HepG2 (cell line): ENCODE measurements around the gene PKNOX2. TPM values are rescaled to one million over a fixed set of nuclear protein-coding genes. Genes with fewer than 3 reads are reported as not detected.

Experiments
- ATAC-seq: fragments of 200-7000 bp; cut with Tn5 transposase; 3 replicates; pipeline ENCODE4 v1.9.1; 2020; ENCODE audit warnings: mild to moderate bottlenecking, moderate library complexity
- BruUV-seq: library from RNA; stranded (reverse); fragments of 400-500 nt; replicated peaks from 2 replicates; lab custom pipeline; 2021; lab: Mats Ljungman, UMichigan
- CTCF ChIA-PET: fragments of 300-600 bp; formaldehyde crosslinking; extraction: SDS; loops from one replicate; lab custom pipeline; 2021; ENCODE audit warnings: low total read pairs, inconsistent platforms, low intra/inter-chr PET ratio; lab: Yijun Ruan, JAX
- POLR2A ChIA-PET: fragments of 350-600 bp; sonication (Branson Sonifier 250); formaldehyde crosslinking; loops from one replicate; lab custom pipeline; 2020; ENCODE audit warnings: antibody characterized with exemption, inconsistent platforms; lab: Yijun Ruan, JAX
- DNase-seq: peaks from one replicate; pipeline ENCODE4 v3.0.0-alpha.2; 2015; ENCODE audit warnings: low spot score
- FAIRE-seq: peaks from 3 replicates; lab custom pipeline; 2011; peaks lifted over from hg19 to GRCh38; lab: Jason Lieb, UNC
- H2AFZ ChIP-seq: one replicate; pipeline ENCODE4 v1.6.1; 2011; ENCODE audit warnings: low read length, inconsistent platforms
- H3K27ac ChIP-seq: fragments of 300-600 bp; 3 replicates; pipeline ENCODE4 v1.8.0; 2011; ENCODE audit warnings: mixed run types, mild to moderate bottlenecking, mixed read lengths, low read length, inconsistent platforms; ENCODE audit not compliant: insufficient read depth; ENCODE audit errors: extremely low read length
- H3K27me3 ChIP-seq, 2 experiments: fragments of 200-600 bp in 1 of 2; 2 replicates in 1 of 2; 3 replicates in 1 of 2; pipeline versions ENCODE4 v1.6.0 to v1.8.0; 2011; ENCODE audit warnings: low read length in 2 of 2, mild to moderate bottlenecking in 2 of 2, moderate library complexity in 2 of 2, inconsistent platforms in 1 of 2; ENCODE audit not compliant: insufficient read depth in 2 of 2, control insufficient read depth in 1 of 2
- H3K36me3 ChIP-seq, 2 experiments: fragments of 200-600 bp in 1 of 2; replicated peaks in 1 of 2; 2 replicates in 1 of 2; 3 replicates in 1 of 2; pipeline versions ENCODE4 v1.5.1 to v1.8.0; 2011; ENCODE audit warnings: low read length in 2 of 2, inconsistent platforms in 1 of 2; ENCODE audit not compliant: insufficient read depth in 2 of 2, control insufficient read depth in 1 of 2
- H3K4me1 ChIP-seq: 2 replicates; pipeline ENCODE4 v1.5.1; 2012; ENCODE audit warnings: low read length, inconsistent platforms; ENCODE audit not compliant: insufficient read depth
- H3K4me2 ChIP-seq: 2 replicates; pipeline ENCODE4 v1.6.0; 2011; ENCODE audit warnings: low read depth, low read length, inconsistent platforms
- H3K4me3 ChIP-seq, 3 experiments: fragments of 200-600 bp in 1 of 3; sonication (generic), shearing (Covaris generic) in 1 of 3; replicated peaks in 1 of 3; 2 replicates each; pipeline ENCODE4 v1.5.1; 2011 to 2016; ENCODE audit warnings: low read length in 3 of 3, inconsistent platforms in 2 of 3, low read depth in 2 of 3, mild to moderate bottlenecking in 2 of 3, control low read depth in 1 of 3, mixed read lengths in 1 of 3; ENCODE audit not compliant: insufficient read depth in 1 of 3
- H3K79me2 ChIP-seq: one replicate; pipeline ENCODE4 v1.6.1; 2011; ENCODE audit warnings: low read length, inconsistent platforms; ENCODE audit not compliant: insufficient read depth
- H3K9ac ChIP-seq: 2 replicates; pipeline ENCODE4 v1.6.0; 2011; ENCODE audit warnings: mild to moderate bottlenecking, low read depth, low read length, inconsistent platforms; ENCODE audit not compliant: insufficient read depth
- H3K9me3 ChIP-seq: 2 replicates; pipeline ENCODE4 v1.5.1; 2012; ENCODE audit warnings: mild to moderate bottlenecking, low read length
- H4K20me1 ChIP-seq: 2 replicates; pipeline ENCODE4 v1.6.0; 2011; ENCODE audit warnings: inconsistent platforms, mild to moderate bottlenecking, low read length, moderate library complexity; ENCODE audit not compliant: insufficient read depth
- DMAP1 ChIP-seq: IDR thresholded peaks from 2 replicates; pipeline ENCODE4 v1.6.1; 2016
- PHF21A ChIP-seq: sonication (generic); formaldehyde crosslinking; IDR thresholded peaks from 2 replicates; pipeline ENCODE4 v1.5.0; 2020; ENCODE audit warnings: mild to moderate bottlenecking, missing genetic modification reagents
- TCF7 ChIP-seq: sonication (generic); IDR thresholded peaks from 2 replicates; pipeline ENCODE4 v1.6.1; 2016; ENCODE audit warnings: antibody characterized with exemption, low read depth
- YEATS4 ChIP-seq: sonication (generic); formaldehyde crosslinking; IDR thresholded peaks from 2 replicates; pipeline ENCODE4 v1.4.0; 2020; ENCODE audit warnings: missing genetic modification reagents, borderline replicate concordance
- ZNF274 ChIP-seq: sonication (generic); formaldehyde crosslinking; IDR thresholded peaks from 2 replicates; pipeline ENCODE4 v1.5.1; 2020; ENCODE audit warnings: mild to moderate bottlenecking, missing genetic modification reagents
- ZNF572 ChIP-seq: sonication (generic); formaldehyde crosslinking; IDR thresholded peaks from 2 replicates; pipeline ENCODE4 v1.5.1; 2020; ENCODE audit warnings: mild to moderate bottlenecking, missing genetic modification reagents
- WGBS: methylation state at CpG from one replicate; pipeline ENCODE4 v1.1.6; 2017; ENCODE audit warnings: low lambda C conversion rate; 5-methylcytosine and 5-hydroxymethylcytosine counted together
- in situ Hi-C: cut with HindIII; loops from 2 replicates; pipeline ENCODE4 v1.10.0; 2017; ENCODE audit warnings: low pct_unique_long_range_greater_than_20kb; ENCODE audit not compliant: extremely low pct_ligation_motif_present
- intact Hi-C: fragments of 100-400 bp; cut with micrococcal nuclease; formaldehyde crosslinking; loops from one replicate; pipeline ENCODE4 v1.10.0; 2022; ENCODE audit not compliant: unreplicated experiment
- polyA plus RNA-seq, 8 experiments: library from polyadenylated mRNA; depleted of rRNA in 3 of 8; stranded (reverse) in 7 of 8; unstranded in 1 of 8; fragments of >200 nt; fragmentation: Illumina TruSeq in 4 of 8; extraction: Trizol in 4 of 8; gene quantifications; 2 replicates each; pipeline versions ENCODE4 v1.2.1 to v1.2.3, GENCODE V29; 2011 to 2016; ENCODE audit warnings: low read depth in 4 of 8, missing spikeins in 1 of 8, mixed read lengths in 1 of 8; ENCODE audit not compliant: insufficient read depth in 1 of 8
- total RNA-seq, 5 experiments: library from RNA; depleted of rRNA; stranded (reverse); fragments of >200 nt; fragmentation: Illumina TruSeq; extraction: Trizol; gene quantifications; 2 replicates each; pipeline ENCODE4 v1.2.3, GENCODE V29; 2016; ENCODE audit warnings: low read depth in 1 of 5
- TF ChIP-seq, protein P1 (sequence below): sonication (generic); formaldehyde crosslinking; IDR thresholded peaks from 2 replicates; pipeline ENCODE4 v1.4.0; 2020; ENCODE audit warnings: missing genetic modification reagents
- TF ChIP-seq, protein P2 (sequence below): sonication (generic); formaldehyde crosslinking; IDR thresholded peaks from 2 replicates; pipeline ENCODE4 v1.4.0; 2020; ENCODE audit warnings: missing genetic modification reagents

The PKNOX2 gene
- total and polyA plus RNA-seq, 2 of the 13 experiments (the other 11 are each of a cell fraction or from before 2014, with no cell fraction given), result not detected

GRCh38 chr11:125153837-125154236 is 10.7 kb upstream of the PKNOX2 start:
- H3K9me3 ChIP-seq, result no peaks in the 10 kb centered on the region
- no TSS peak for BruUV-seq
- POLR2A ChIA-PET, result no interaction called here
- H3K27me3 ChIP-seq, result peaks cover 0 to 15% of the 10 kb centered on the region in 2 experiments; a peak in 3 of 5 replicates
- ATAC-seq (no peak), DNase-seq (no peak), FAIRE-seq (no peak)
- 33% methylated on average over 2 of the region's 2 CpGs for WGBS
- in situ Hi-C loops, result no loop called here
- H3K36me3 ChIP-seq, result no peaks in the 10 kb centered on the region
- no peak overlapping the region for H3K9ac ChIP-seq
- H3K4me2 ChIP-seq, result no peak overlapping the region
- H2AFZ ChIP-seq, result no peak overlapping the region
- CTCF ChIA-PET, result no interaction called here
- no peak overlapping the region for H3K4me3 ChIP-seq
- H4K20me1 ChIP-seq, result no peaks in the 10 kb centered on the region
- H3K79me2 ChIP-seq, result no peaks in the 10 kb centered on the region
- no peak for TF ChIP-seq ZNF572
- no peaks in the 10 kb centered on the region for H3K4me1 ChIP-seq
- H3K27ac ChIP-seq, result no peak overlapping the region
- intact Hi-C loops, result no loop called here

DNA sequence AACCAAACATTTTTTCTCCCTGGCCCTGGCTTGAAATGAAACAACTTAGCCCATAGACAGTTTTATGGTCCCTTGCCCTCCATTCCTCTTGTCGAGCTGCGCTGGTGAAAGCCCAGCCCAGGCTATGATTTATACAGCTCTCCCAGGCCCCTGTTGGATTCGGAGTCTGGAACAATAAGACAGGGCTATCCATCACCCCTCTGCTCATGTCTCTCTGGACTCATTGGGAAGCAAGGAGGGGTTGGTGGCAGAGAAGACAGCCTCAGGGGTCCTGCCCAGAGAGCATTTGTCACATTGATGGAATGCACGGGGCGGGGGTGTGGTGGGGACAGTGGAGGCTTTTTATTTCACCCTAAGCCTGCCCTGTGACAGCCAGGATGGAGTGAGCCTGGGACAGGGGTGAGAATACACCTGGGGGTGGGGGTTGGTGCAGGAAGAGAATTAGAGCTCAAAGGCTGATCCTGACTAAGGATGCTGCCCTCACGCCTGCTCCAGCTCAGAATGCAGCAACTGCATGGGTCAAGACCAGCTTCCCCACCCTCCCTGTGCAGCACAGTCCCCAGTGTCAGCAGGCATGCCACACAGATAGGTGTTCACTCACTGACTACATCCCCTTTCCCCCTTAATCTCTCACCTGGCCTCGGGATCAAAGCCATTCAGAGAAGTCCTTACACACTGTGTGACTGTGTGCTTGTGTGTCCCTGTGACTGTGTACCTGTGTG is 10.0 kb upstream of the PKNOX2 start:
- H3K9ac ChIP-seq, result no peak overlapping the region
- intact Hi-C loops, result no loop called here
- in situ Hi-C loops, result no loop called here
- DNase-seq, result no peak
- no peaks in the 10 kb centered on the region for H3K4me1 ChIP-seq
- no peaks in the 10 kb centered on the region for H3K79me2 ChIP-seq
- H3K4me3 ChIP-seq, result no peak overlapping the region
- TF ChIP-seq, protein P1, sequence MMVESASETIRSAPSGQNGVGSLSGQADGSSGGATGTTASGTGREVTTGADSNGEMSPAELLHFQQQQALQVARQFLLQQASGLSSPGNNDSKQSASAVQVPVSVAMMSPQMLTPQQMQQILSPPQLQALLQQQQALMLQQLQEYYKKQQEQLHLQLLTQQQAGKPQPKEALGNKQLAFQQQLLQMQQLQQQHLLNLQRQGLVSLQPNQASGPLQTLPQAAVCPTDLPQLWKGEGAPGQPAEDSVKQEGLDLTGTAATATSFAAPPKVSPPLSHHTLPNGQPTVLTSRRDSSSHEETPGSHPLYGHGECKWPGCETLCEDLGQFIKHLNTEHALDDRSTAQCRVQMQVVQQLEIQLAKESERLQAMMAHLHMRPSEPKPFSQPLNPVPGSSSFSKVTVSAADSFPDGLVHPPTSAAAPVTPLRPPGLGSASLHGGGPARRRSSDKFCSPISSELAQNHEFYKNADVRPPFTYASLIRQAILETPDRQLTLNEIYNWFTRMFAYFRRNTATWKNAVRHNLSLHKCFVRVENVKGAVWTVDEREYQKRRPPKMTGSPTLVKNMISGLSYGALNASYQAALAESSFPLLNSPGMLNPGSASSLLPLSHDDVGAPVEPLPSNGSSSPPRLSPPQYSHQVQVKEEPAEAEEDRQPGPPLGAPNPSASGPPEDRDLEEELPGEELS (CRISPR knock-in tag), result no peak
- TF ChIP-seq PHF21A (no peak), DMAP1 (CRISPR knock-in tag) (no peak), YEATS4 (CRISPR knock-in tag) (no peak), ZNF274 (CRISPR knock-in tag) (no peak), TCF7 (no peak)
- TF ChIP-seq, protein P2, sequence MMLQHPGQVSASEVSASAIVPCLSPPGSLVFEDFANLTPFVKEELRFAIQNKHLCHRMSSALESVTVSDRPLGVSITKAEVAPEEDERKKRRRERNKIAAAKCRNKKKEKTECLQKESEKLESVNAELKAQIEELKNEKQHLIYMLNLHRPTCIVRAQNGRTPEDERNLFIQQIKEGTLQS, result no peak
- no peaks in the 10 kb centered on the region for H3K9me3 ChIP-seq
- H2AFZ ChIP-seq, result no peak overlapping the region
- ATAC-seq, result no peak; the same call in 2 of the 3 replicates
- H3K36me3 ChIP-seq, result no peaks in the 10 kb centered on the region
- ChIA-PET CTCF (no interaction called here), POLR2A (no interaction called here)
- BruUV-seq, result no TSS peak
- peaks cover 0 to 13% of the 10 kb centered on the region in 2 experiments; a peak in 3 of 5 replicates for H3K27me3 ChIP-seq
- FAIRE-seq, result no peak
- H3K27ac ChIP-seq, result no peak overlapping the region
- WGBS, result 17% methylated on average over 6 of the region's 7 CpGs
- no peaks in the 10 kb centered on the region for H4K20me1 ChIP-seq
- no peak overlapping the region for H3K4me2 ChIP-seq
